Astrocyte of the spinal cord (primary cell): ENCODE results near the gene GAS6.
A peak's percentile ranks its signal among the peaks of the same experiment; 100 is the strongest.

Experiments
- DNase-seq: peaks from one replicate; pipeline ENCODE4 v3.0.0; 2011; ENCODE audit warnings: low read depth, low spot score
- H3K4me3 ChIP-seq: 2 replicates; pipeline ENCODE4 v1.5.1; 2011; ENCODE audit warnings: low read depth, mild to moderate bottlenecking, low read length, moderate library complexity
- CTCF ChIP-seq: IDR thresholded peaks from 2 replicates; pipeline ENCODE4 v1.5.1; 2012; ENCODE audit warnings: low read depth, mild to moderate bottlenecking, low read length, inconsistent platforms
- in situ Hi-C: cut with HindIII; loops from 2 replicates; pipeline ENCODE4 v1.10.0; 2017; ENCODE audit warnings: low sequenced_read_pairs

The GAS6 gene

GRCh38 chr13:113804017-113804702 lies 59.7 kb downstream of the GAS6 start:
- TF ChIP-seq CTCF: no peak
- no peak overlapping the region for H3K4me3 ChIP-seq
- DNase-seq: peak; percentile 47
- in situ Hi-C loops: no loop called here

GRCh38 chr13:113803409-113804016 lies 60.4 kb downstream of the GAS6 start:
- TF ChIP-seq CTCF: no peak
- in situ Hi-C loops: no loop called here
- H3K4me3 ChIP-seq: no peak overlapping the region
- DNase-seq: no peak

GRCh38 chr13:113802761-113803160 lies 61.1 kb downstream of the GAS6 start:
- no peak overlapping the region for H3K4me3 ChIP-seq
- DNase-seq: no peak
- peak; percentile 19 for TF ChIP-seq CTCF
- in situ Hi-C loops: no loop called here

GRCh38 chr13:113802090-113802531 lies 61.8 kb downstream of the GAS6 start:
- peak; percentile 29 for TF ChIP-seq CTCF
- DNase-seq: peak; percentile 74
- no peak overlapping the region for H3K4me3 ChIP-seq
- in situ Hi-C loops: no loop called here

- TF ChIP-seq CTCF: no peak
- DNase-seq: no peak
- no peak overlapping the region for H3K4me3 ChIP-seq
- in situ Hi-C loops: no loop called here
Observed at GRCh38 chr13:113801289-113801961, 62.5 kb downstream of the GAS6 start.

GRCh38 chr13:113800576-113800926 lies 63.3 kb downstream of the GAS6 start:
- in situ Hi-C loops: no loop called here
- TF ChIP-seq CTCF: no peak
- DNase-seq: no peak
- no peak overlapping the region for H3K4me3 ChIP-seq
